ENCODE results near the gene COX15.
"Not testable (repeated sequence)": the region's sequence is repeated elsewhere in the genome, so short reads cannot be mapped to it uniquely, and the experiment has no call there.

The COX15 gene

GRCh38 chr10:99742701-99743100, 10.8 kb upstream of the COX15 start:
- DNase-seq (ENCODE audit: low spot score): no peak
- TF ChIP-seq CTCF (IDR thresholded peaks at IDR 0.05; ENCODE audit: extremely low read depth, insufficient read depth, missing control alignments): no peak
- in situ Hi-C loops (cut with MboI; ENCODE audit: low pct_unique_long_range_greater_than_20kb, low sequenced_read_pairs, unreplicated experiment): no loop called here

DNA sequence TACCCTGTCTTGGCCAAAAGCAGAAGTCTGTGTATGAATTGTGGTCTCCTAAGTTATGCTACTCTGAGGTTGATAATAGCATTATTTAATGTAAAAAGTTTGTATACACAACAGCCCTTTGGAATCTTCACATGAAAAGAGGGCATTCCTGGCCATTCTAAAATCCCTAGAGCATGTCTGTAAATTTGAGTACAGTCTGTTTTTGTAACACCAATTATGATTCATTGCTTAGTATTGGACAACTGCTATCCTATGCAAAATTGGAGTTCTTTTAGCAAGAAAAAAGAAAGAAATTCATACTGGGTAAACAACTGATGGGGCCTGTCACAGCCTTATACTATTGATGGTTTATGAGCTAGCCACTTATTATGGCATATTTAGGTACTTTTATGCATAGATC, 10.3 kb upstream of the COX15 start:
- TF ChIP-seq CTCF (IDR thresholded peaks at IDR 0.05; ENCODE audit: extremely low read depth, insufficient read depth, missing control alignments): no peak
- no peak for DNase-seq (ENCODE audit: low spot score)
- in situ Hi-C loops (cut with MboI; ENCODE audit: low pct_unique_long_range_greater_than_20kb, low sequenced_read_pairs, unreplicated experiment): no loop called here

GRCh38 chr10:99740933-99741559, 9.1 kb upstream of the COX15 start:
- no peak for DNase-seq (ENCODE audit: low spot score)
- in situ Hi-C loops (cut with MboI; ENCODE audit: low pct_unique_long_range_greater_than_20kb, low sequenced_read_pairs, unreplicated experiment): no loop called here
- TF ChIP-seq CTCF (IDR thresholded peaks at IDR 0.05; ENCODE audit: extremely low read depth, insufficient read depth, missing control alignments): no peak

DNA sequence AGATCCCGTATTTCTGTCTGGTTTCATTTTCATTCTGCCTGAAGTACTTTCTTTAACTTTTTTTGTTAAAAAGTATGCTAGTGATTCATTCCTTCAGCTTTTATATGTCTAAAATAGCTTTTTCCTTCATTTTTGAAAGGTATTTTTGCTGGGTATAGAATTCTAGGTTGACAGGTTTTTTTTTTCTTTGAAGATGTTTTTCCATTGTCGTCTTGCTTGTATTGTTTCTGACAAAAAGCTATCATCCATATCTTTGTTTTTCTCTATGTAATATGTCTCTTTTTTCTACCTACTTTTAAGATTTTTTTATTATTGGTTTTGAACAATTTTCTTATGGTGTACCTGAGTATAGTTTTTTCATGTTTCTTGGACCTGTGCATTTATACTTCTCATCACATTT, 8.3 kb upstream of the COX15 start:
- in situ Hi-C loops (cut with MboI; ENCODE audit: low pct_unique_long_range_greater_than_20kb, low sequenced_read_pairs, unreplicated experiment): no loop called here
- no peak for DNase-seq (ENCODE audit: low spot score)
- no peak for TF ChIP-seq CTCF (IDR thresholded peaks at IDR 0.05; ENCODE audit: extremely low read depth, insufficient read depth, missing control alignments)

DNA sequence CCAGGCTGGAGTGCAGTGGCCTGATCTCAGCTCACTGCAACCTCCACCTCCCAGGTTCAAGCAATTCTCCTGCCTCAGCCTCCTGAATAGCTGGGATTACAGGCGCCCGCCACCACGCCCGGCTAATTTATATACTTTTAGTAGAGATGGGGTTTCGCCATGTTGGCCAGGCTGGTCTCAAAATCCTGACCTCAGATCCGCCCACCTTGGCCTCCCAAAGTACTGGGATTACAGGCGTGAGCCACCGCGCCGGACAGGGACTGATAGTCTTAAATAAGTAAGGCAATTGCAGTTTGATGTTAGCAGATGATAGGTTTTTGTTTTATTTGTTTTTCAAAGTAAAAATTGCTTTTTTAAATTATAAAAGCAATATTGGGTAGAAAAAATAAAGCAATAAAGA, 2.2 kb upstream of the COX15 start:
- in situ Hi-C loops (cut with MboI; ENCODE audit: low pct_unique_long_range_greater_than_20kb, low sequenced_read_pairs, unreplicated experiment); DNase-seq (ENCODE audit: low spot score): not testable (repeated sequence)

- no peak for TF ChIP-seq CTCF (IDR thresholded peaks at IDR 0.05; ENCODE audit: extremely low read depth, insufficient read depth, missing control alignments)
- in situ Hi-C loops (cut with MboI; ENCODE audit: low pct_unique_long_range_greater_than_20kb, low sequenced_read_pairs, unreplicated experiment): no loop called here
Observed at GRCh38 chr10:99733366-99733765, 1.4 kb upstream of the COX15 start.

DNA sequence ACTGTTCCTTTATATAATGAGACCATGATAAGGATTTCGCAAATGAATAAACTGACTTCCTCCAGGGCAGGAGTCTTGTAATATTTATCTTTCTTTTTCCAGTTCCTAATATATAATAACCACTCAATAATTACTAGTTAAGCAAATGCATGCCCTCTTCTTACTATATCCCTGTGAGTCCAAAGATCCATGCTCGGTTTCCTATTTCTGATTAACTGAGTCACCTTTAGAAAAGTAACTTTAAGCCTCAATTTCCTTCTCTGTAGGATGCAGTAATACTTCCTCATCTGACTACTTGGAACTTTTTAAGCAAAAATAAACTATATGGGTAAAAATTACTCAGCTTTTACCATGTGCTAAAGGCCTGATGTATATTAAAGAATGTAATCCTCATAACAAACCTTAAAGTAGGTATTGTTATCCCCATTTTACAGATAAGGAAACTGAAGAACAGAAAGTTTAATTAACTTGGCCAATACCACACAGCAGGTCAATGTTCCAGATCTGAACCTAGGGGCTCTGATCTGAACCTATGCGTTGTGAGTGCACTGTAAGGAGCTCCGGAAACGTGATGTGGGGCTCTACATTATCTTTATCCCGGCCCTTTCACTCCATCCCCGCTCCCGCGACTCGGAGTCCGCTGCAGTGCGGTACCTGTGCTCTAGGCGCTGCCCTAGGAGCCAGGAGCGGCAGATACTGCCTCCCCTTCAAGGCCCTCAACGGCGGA, 458 bp downstream of the COX15 start:
- no peak for DNase-seq (ENCODE audit: low spot score)
- TF ChIP-seq CTCF (IDR thresholded peaks at IDR 0.05; ENCODE audit: extremely low read depth, insufficient read depth, missing control alignments): no peak
- in situ Hi-C loops (cut with MboI; ENCODE audit: low pct_unique_long_range_greater_than_20kb, low sequenced_read_pairs, unreplicated experiment): no loop called here

More at GRCh38 chr10:99733366-99733765, 1.4 kb upstream of the COX15 start:
- no peak for DNase-seq (ENCODE audit: low spot score)
